HCT116 (cell line): Measurements from ENCODE around the gene C14orf132. TPM values are rescaled to one million over a fixed set of nuclear protein-coding genes. Genes with fewer than 3 reads are reported as not detected.
A peak's percentile ranks its signal among the peaks of the same experiment; 100 is the strongest.

Experiments used
- ATAC-seq: fragments of 200-7000 bp; cut with Tn5 transposase; 2 replicates; pipeline ENCODE4 v1.9.1; 2020; ENCODE audit warnings: mild to moderate bottlenecking, moderate library complexity
- BruUV-seq: library from RNA; stranded (reverse); fragments of 400-500 nt; replicated peaks from 2 replicates; lab custom pipeline; 2021; lab: Mats Ljungman, UMichigan
- CTCF ChIA-PET: fragments of 300-600 bp; sonication (Branson Sonifier 250); formaldehyde crosslinking; loops from one replicate; lab custom pipeline; 2021; ENCODE audit warnings: antibody characterized with exemption; lab: Charles Lee
- POLR2A ChIA-PET: fragments of 300-600, 350-600 bp; sonication (Branson Sonifier 250); formaldehyde crosslinking; loops from one replicate; lab custom pipeline; 2021; ENCODE audit warnings: antibody characterized with exemption; lab: Charles Lee
- RAD21 ChIA-PET, 2 experiments: fragments of 300-600 bp; sonication (Branson Sonifier 250); formaldehyde crosslinking; loops; one replicate each; lab custom pipeline; 2023; ENCODE audit warnings: low total read pairs in 2 of 2; ENCODE audit not compliant: uncharacterized antibody in 2 of 2, unreplicated experiment in 2 of 2, low non-redundant PET in 1 of 2; lab: Charles Lee
- DNase-seq: peaks from one replicate; pipeline ENCODE4 v3.0.0-alpha.2; 2010; ENCODE audit warnings: low read depth, low spot score
- H2AFZ ChIP-seq: fragments of 200-600 bp; shearing (Covaris generic), sonication (generic); 2 replicates; pipeline ENCODE4 v1.6.1; 2017; ENCODE audit warnings: low read depth, mixed run types, mixed read lengths, antibody characterized with exemption, low read length; ENCODE audit not compliant: poor library complexity, severe bottlenecking
- H3K27ac ChIP-seq: 2 replicates; pipeline ENCODE4 v1.5.1; 2012; ENCODE audit warnings: low read depth, low read length
- H3K27me3 ChIP-seq: fragments of 200-600 bp; sonication (generic); 2 replicates; pipeline ENCODE4 v1.6.1; 2016; ENCODE audit warnings: mixed run types, low read length, mixed read lengths; ENCODE audit not compliant: insufficient read depth
- H3K36me3 ChIP-seq, 2 experiments: fragments of 200-500 bp in 1 of 2; fragments of 200-600 bp in 1 of 2; sonication (Bioruptor generic) in 1 of 2; sonication (generic) in 1 of 2; 2 replicates each; pipeline versions ENCODE4 v1.5.1 to v1.6.1; 2014 to 2016; ENCODE audit warnings: low read length in 2 of 2, inconsistent platforms in 1 of 2, mixed read lengths in 1 of 2, mixed run types in 1 of 2; ENCODE audit not compliant: insufficient read depth in 2 of 2, control insufficient read depth in 1 of 2
- H3K4me1 ChIP-seq, 2 experiments: fragments of 200-600 bp in 1 of 2; sonication (generic) in 1 of 2; 2 replicates each; pipeline versions ENCODE4 v1.5.1 to v1.6.1; 2012 to 2017; ENCODE audit warnings: low read length in 2 of 2, inconsistent platforms in 1 of 2, mild to moderate bottlenecking in 1 of 2, mixed read lengths in 1 of 2, mixed run types in 1 of 2, moderate library complexity in 1 of 2; ENCODE audit not compliant: insufficient read depth in 2 of 2, control insufficient read depth in 1 of 2
- H3K4me2 ChIP-seq: fragments of 200-600 bp; sonication (generic); 2 replicates; pipeline ENCODE4 v1.6.1; 2017; ENCODE audit warnings: mixed run types, low read length, mixed read lengths
- H3K4me3 ChIP-seq, 2 experiments: fragments of 200-600 bp in 1 of 2; sonication (generic) in 1 of 2; replicated peaks in 1 of 2; 2 replicates each; pipeline ENCODE4 v1.5.1; 2011 to 2016; ENCODE audit warnings: low read length in 2 of 2, control low read depth in 1 of 2, low read depth in 1 of 2, mild to moderate bottlenecking in 1 of 2, mixed read lengths in 1 of 2, mixed run types in 1 of 2
- H3K79me2 ChIP-seq: fragments of 200-600 bp; sonication (generic); 2 replicates; pipeline ENCODE4 v1.6.1; 2017; ENCODE audit warnings: mild to moderate bottlenecking, mixed run types, low read length, moderate library complexity, mixed read lengths; ENCODE audit not compliant: insufficient read depth
- H3K9ac ChIP-seq: fragments of 200-600 bp; sonication (generic); 2 replicates; pipeline ENCODE4 v1.6.1; 2016; ENCODE audit warnings: low read length, mixed read lengths
- H3K9me2 ChIP-seq: fragments of 200-600 bp; sonication (generic), shearing (Covaris generic); 2 replicates; pipeline ENCODE4 v1.6.1; 2017; ENCODE audit warnings: mixed run types, mild to moderate bottlenecking, moderate library complexity; ENCODE audit not compliant: insufficient read depth
- H3K9me3 ChIP-seq, 2 experiments: fragments of 200-500 bp in 1 of 2; fragments of 200-600 bp in 1 of 2; sonication (Bioruptor generic) in 1 of 2; sonication (generic) in 1 of 2; 2 replicates each; pipeline ENCODE4 v1.6.1; 2014 to 2017; ENCODE audit warnings: low read length in 2 of 2, mixed read lengths in 2 of 2, inconsistent platforms in 1 of 2, low read depth in 1 of 2, mild to moderate bottlenecking in 1 of 2, mixed run types in 1 of 2, moderate library complexity in 1 of 2; ENCODE audit not compliant: control insufficient read depth in 1 of 2, insufficient read depth in 1 of 2
- H4K20me1 ChIP-seq: fragments of 200-600 bp; sonication (generic), shearing (Covaris generic); 2 replicates; pipeline ENCODE4 v1.6.1; 2017; ENCODE audit warnings: mixed run types, mild to moderate bottlenecking, moderate library complexity; ENCODE audit not compliant: insufficient read depth
- ATF3 ChIP-seq: IDR thresholded peaks from 2 replicates; pipeline ENCODE4 v1.6.1; 2012
- CTCF ChIP-seq, 3 experiments: fragments of 200-600 bp in 1 of 3; sonication (generic) in 1 of 3; IDR thresholded peaks in 2 of 3; conservative IDR thresholded peaks in 1 of 3; 2 replicates each; pipeline ENCODE4 v1.5.1; 2012 to 2017; ENCODE audit warnings: low read depth in 2 of 3, low read length in 2 of 3, antibody characterized with exemption in 1 of 3, borderline replicate concordance in 1 of 3, control low read depth in 1 of 3, mild to moderate bottlenecking in 1 of 3, mixed read lengths in 1 of 3, mixed run types in 1 of 3, moderate library complexity in 1 of 3; ENCODE audit not compliant: insufficient read depth in 1 of 3
- EZH2 ChIP-seq: fragments of 200-600 bp; sonication (generic); IDR thresholded peaks from 2 replicates; pipeline ENCODE4 v1.6.1; 2017; ENCODE audit warnings: antibody characterized with exemption, mixed run types
- EZH2phosphoT487 ChIP-seq: fragments of 200-600 bp; IDR thresholded peaks from 2 replicates; pipeline ENCODE4 v1.6.1; 2018; ENCODE audit warnings: antibody characterized with exemption, borderline replicate concordance
- MAX ChIP-seq: IDR thresholded peaks from 2 replicates; pipeline ENCODE4 v1.6.1; 2012
- RAD21 ChIP-seq: IDR thresholded peaks from 2 replicates; pipeline ENCODE4 v1.6.1; 2012; ENCODE audit warnings: low read depth, mild to moderate bottlenecking
- SIN3A ChIP-seq: IDR thresholded peaks from 2 replicates; pipeline ENCODE4 v1.6.1; 2012; ENCODE audit warnings: low read depth
- ZNF274 ChIP-seq: fragments of 200-500 bp; sonication (Bioruptor generic); IDR thresholded peaks from 2 replicates; pipeline ENCODE4 v1.6.1; 2014; ENCODE audit warnings: mild to moderate bottlenecking, low read depth, low read length, inconsistent platforms
- intact Hi-C: fragments of 100-400 bp; cut with micrococcal nuclease; formaldehyde crosslinking; loops from 2 replicates; pipeline ENCODE4 v1.10.0; 2022
- total RNA-seq: library from RNA; stranded (reverse); gene quantifications from one replicate; pipeline ENCODE4 v1.2.1, GENCODE V29; 2021; ENCODE audit not compliant: unreplicated experiment

The C14orf132 gene
- total RNA-seq, 1 experiment from 2014 or later, result 3.4 TPM

- no peaks in the 10 kb centered on the region for H3K9me3 ChIP-seq
- H3K4me1 ChIP-seq, result peaks cover 4 to 9% of the 10 kb centered on the region in 2 experiments; a peak in 1 of 4 replicates
- DNase-seq (peak; percentile 73), ATAC-seq (peak; percentile 79)
- no peak overlapping the region for H3K27ac ChIP-seq
- no peak overlapping the region for H3K9ac ChIP-seq
- POLR2A ChIA-PET, result interaction anchor here (0.6 kb wide), 1 partner anchor 44 kb away, joined by 3 read pairs; no protein-coding TSS in a partner anchor
- intact Hi-C loops, result loop anchor here (1.0 kb wide), 3 partner anchors 175 to 324 kb away; no protein-coding TSS in a partner anchor
- no peaks in the 10 kb centered on the region for H3K9me2 ChIP-seq
- no TSS peak for BruUV-seq
- TF ChIP-seq CTCF (IDR thresholded peaks at IDR 0.05 in 2 of 3, conservative IDR thresholded peaks at IDR 0.05 in 1 of 3; ENCODE audit: borderline replicate concordance in 1 of 3, insufficient read depth in 1 of 3, low read depth in 2 of 3, low read length in 2 of 3) (peak; percentile 91 to 99 (median 98)), RAD21 (peak; percentile 99), ZNF274 (no peak), MAX (0 out of 2 replicates have a peak, but pooled peaks have one; percentile 14), SIN3A (no peak), EZH2phosphoT487 (no peak), ATF3 (no peak), EZH2 (no peak)
- no peaks in the 10 kb centered on the region for H4K20me1 ChIP-seq
- H3K4me2 ChIP-seq, result peak overlapping the region; percentile 16; the same call in 1 of the 2 replicates
- H3K4me3 ChIP-seq, result no peak overlapping the region
- H3K36me3 ChIP-seq, result no peaks in the 10 kb centered on the region
- no peak overlapping the region for H2AFZ ChIP-seq
- H3K79me2 ChIP-seq, result no peaks in the 10 kb centered on the region
- RAD21 ChIA-PET, result interaction anchor here (0.7 to 1.3 kb wide), 3 partner anchors 172 to 175 kb away, joined by 3 to 11 read pairs (median 5); no protein-coding TSS in a partner anchor
- no peaks in the 10 kb centered on the region for H3K27me3 ChIP-seq
- CTCF ChIA-PET, result interaction anchor here (0.6 to 3.5 kb wide), 29 partner anchors 11 to 432 kb away, joined by 3 to 66 read pairs (median 3); no protein-coding TSS in a partner anchor
These were observed 61.3 kb downstream of the C14orf132 start for GRCh38 chr14:96100161-96101064.
